HG03196 (cell line): ENCODE measurements around the gene COPB1.
"Not testable (repeated sequence)": the region's sequence is repeated elsewhere in the genome, so short reads cannot be mapped to it uniquely, and the experiment has no call there.

Experiments used
- ATAC-seq: cut with Tn5 transposase; IDR thresholded peaks from one replicate; pipeline ENCODE4 v1.9.1; 2021; ENCODE audit not compliant: unreplicated experiment

Gene COPB1

GRCh38 chr11:14499560-14500180 is at the start of gene COPB1:
COPB1 (minus strand) TSS chr11:14499811; CDS start chr11:14498928, 883 bp downstream.
- ATAC-seq = peak; percentile 87

GRCh38 chr11:14547440-14547839 is 47.8 kb upstream of the COPB1 start:
- no peak for ATAC-seq

- no peak for ATAC-seq
These were observed 47.1 kb upstream of the COPB1 start for GRCh38 chr11:14546672-14547071.

- peak; percentile 62 for ATAC-seq
These were observed 45.0 kb upstream of the COPB1 start for GRCh38 chr11:14544611-14545010.

GRCh38 chr11:14543260-14543659 is 43.6 kb upstream of the COPB1 start:
- ATAC-seq = no peak

- ATAC-seq = no peak
These were observed 42.7 kb upstream of the COPB1 start for GRCh38 chr11:14542324-14542723.

GRCh38 chr11:14541192-14541947 is 41.8 kb upstream of the COPB1 start:
- ATAC-seq = no peak

- ATAC-seq = no peak
These were observed 40.4 kb upstream of the COPB1 start for GRCh38 chr11:14539982-14540421.

- no peak for ATAC-seq
These were observed 39.4 kb upstream of the COPB1 start for GRCh38 chr11:14538926-14539554.

- ATAC-seq = no peak
These were observed 38.8 kb upstream of the COPB1 start for GRCh38 chr11:14538271-14538925.

GRCh38 chr11:14537134-14537599 is 37.6 kb upstream of the COPB1 start:
- peak; percentile 72 for ATAC-seq

GRCh38 chr11:14535166-14535565 is 35.6 kb upstream of the COPB1 start:
- not testable (repeated sequence) for ATAC-seq

- ATAC-seq = no peak
These were observed 30.3 kb upstream of the COPB1 start for GRCh38 chr11:14529951-14530350.

- no peak for ATAC-seq
These were observed 29.7 kb upstream of the COPB1 start for GRCh38 chr11:14529321-14529720.

- ATAC-seq = no peak
These were observed 23.2 kb upstream of the COPB1 start for GRCh38 chr11:14522801-14523200.

GRCh38 chr11:14522245-14522644 is 22.6 kb upstream of the COPB1 start:
- ATAC-seq = no peak

GRCh38 chr11:14520747-14521151 is 21.1 kb upstream of the COPB1 start:
- no peak for ATAC-seq

- peak; percentile 93 for ATAC-seq
These were observed 20.5 kb upstream of the COPB1 start, which contains the start of gene PSMA1 for GRCh38 chr11:14519917-14520746. PSMA1 (minus strand) TSS chr11:14520386; CDS start chr11:14520299, 87 bp downstream.

GRCh38 chr11:14519597-14519916 is 19.9 kb upstream of the COPB1 start:
- ATAC-seq = peak; percentile 9

GRCh38 chr11:14518820-14519219 is 19.2 kb upstream of the COPB1 start:
- no peak for ATAC-seq

- no peak for ATAC-seq
These were observed 14.2 kb upstream of the COPB1 start for GRCh38 chr11:14513800-14514199.
